HG02610 (cell line): ENCODE measurements around the gene HEPACAM.

ENCODE experiments used
- ATAC-seq: cut with Tn5 transposase; IDR thresholded peaks from one replicate; pipeline ENCODE4 v1.9.1; 2021; ENCODE audit warnings: mild to moderate bottlenecking, moderate library complexity; ENCODE audit not compliant: unreplicated experiment

HEPACAM gene

DNA sequence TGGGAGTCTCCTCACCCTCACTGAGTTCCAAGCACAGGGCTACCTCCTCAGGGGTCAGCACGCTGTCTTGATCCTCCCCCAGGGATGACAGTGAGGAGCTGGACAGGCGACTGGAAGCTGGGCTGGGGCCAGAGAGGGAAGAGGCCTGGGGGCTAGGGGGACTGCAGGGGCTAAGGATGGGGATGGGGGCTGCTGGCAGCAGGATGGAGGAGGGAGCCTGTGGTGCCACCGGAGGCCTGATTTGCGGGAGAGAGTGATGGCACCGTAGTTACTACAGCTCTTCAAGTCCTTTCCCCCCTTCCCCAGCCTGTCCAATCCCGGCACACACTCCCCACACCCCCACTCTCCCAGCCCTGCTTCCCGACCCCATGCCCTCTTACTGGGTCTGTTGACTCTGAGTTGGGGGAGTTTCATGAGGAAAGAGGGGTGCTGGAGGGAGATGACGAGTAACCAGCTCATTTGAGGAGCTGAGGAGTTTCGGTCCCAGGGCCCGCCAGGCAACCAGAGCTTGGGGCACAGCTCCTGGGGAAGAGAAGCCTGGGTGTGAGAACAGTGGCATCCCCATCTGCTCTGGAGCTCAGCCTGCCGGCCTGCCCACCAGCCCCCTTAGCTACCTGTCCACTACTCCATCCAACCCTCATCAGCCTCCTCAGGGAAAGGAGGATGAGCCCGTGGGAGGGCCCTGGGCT lies 48.7 kb downstream of the HEPACAM start:
- ATAC-seq, result no peak

DNA sequence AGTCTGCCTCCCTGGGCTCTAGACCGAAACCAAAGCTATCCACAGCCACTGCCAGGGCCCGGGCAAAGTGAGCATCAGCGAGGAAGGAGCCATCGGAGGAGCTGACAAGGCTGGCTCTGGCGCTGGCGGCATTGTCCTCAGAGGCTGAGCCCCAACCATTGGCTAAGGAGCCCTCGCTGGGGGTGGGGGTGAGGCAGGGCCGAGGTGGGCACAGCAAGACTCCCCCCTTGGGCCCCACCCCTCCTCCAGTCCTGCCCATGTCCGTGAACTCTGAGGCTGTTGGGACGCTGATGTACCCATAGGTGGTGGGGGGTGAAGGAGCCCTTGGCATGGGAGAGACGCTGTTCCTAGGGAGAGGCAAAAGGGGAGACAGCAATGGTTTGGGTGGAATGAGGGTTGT lies 49.4 kb downstream of the HEPACAM start:
- no peak for ATAC-seq

- no peak for ATAC-seq
Observed at GRCh38 chr11:124884869-124885479, 50.9 kb downstream of the HEPACAM start.

DNA sequence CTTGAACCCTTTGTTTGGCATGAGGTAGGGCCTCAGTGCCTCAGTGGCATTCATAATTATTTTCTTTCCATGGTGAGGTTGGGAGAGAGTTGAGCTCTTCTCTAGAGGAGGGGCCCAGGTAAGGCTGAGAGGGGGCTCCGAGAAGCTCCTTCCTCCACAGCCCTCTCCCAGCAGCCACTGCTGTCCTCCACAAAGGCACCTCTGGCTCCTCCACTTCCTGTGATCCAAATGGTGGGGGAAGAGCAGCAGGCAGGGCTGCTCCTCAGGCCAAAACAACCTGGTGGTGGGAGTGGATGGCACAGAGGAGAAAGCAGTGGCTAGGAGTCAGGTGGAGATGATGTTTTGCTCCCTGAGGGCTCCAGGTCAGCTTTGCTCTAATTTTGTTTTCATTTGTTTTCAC lies 51.5 kb downstream of the HEPACAM start:
- no peak for ATAC-seq

DNA sequence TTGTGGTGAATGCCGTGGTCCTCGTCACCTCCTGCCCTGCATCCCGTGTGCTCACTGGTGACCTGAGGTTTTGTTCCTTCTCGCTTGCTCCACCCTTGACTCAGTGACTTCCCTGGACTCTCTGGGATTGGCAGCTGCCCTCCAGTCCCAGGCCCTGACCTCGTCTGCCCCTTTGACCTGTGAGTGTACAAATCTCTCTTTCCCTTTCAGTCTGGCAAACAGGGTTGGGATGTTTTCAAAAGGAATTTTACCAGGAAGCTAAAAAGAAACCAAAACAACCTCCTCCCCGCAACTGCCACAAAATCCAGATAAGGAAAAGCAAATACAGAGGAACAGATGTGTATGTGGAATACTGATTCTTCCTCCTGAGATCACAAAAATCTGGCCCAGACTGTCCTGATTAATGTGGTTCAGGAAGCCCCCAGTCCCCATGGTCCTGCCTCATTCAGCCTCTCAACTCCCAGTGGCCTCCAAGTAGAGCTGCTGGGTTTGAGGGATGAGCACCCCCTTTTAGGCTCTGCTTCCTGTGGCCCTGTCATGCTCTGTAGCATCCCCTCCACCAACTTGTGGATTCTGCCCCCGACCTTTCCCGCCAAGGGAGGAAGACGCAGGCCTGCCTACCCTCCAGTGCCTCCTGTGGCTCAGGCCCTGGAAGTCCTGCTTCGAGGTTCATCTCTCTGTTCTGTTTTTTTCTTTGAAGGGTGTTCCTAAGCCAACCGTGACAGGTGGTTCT lies 53.3 kb downstream of the HEPACAM start:
- no peak for ATAC-seq

- ATAC-seq, result no peak
Observed at GRCh38 chr11:124880958-124881357, 54.9 kb downstream of the HEPACAM start.

- no peak for ATAC-seq
Observed at GRCh38 chr11:124880290-124880611, 55.6 kb downstream of the HEPACAM start.

GRCh38 chr11:124879493-124880289 lies 56.2 kb downstream of the HEPACAM start:
- ATAC-seq, result no peak

GRCh38 chr11:124878759-124879492 lies 56.9 kb downstream of the HEPACAM start:
- no peak for ATAC-seq

GRCh38 chr11:124877910-124878758 lies 57.7 kb downstream of the HEPACAM start:
- no peak for ATAC-seq

GRCh38 chr11:124877631-124877909 lies 58.3 kb downstream of the HEPACAM start:
- no peak for ATAC-seq

- ATAC-seq, result no peak
Observed at GRCh38 chr11:124876818-124877630, 58.8 kb downstream of the HEPACAM start.

DNA sequence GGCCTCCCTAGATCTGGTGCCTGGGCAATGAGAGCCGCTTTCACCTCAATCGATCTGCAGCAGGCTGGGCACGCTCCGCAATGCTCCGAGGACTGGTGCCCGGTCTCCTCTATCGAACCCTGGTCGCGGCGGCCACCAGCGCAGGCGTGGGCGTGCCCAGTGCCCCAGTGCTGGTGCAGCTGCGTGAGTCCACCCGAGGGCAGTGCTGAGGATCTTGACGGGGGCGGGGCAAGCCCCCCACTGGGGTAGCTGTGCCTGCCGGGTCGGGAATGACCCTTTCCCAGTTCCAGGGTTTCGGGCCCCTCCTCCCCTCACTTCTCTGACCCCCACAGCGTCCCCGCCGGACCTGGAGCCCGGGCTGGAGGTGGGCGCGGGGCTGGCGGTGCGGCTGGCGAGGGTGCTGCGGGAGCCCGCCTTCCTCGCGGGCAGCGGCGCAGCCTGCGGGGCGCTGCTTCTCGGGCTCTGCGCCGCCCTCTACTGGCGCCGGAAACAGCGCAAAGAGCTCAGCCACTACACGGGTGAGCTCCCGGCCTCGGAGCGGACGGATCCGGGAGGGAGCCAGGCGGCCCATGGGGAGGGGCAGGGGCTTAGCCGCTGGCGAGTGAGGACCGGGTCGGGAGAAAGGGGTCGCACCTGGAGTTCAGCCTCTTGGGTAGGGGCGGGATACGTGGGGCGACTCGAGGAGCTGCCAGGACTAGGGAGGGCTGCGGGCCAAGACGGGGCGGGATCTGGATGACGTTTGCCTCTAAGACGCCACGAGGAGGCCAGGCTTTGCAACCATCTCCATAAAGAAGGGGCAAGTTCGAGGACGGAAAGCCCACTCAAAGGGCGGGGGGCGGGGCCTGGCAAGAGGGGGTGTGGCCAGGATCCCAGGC lies 59.7 kb downstream of the HEPACAM start:
- peak; percentile 93 for ATAC-seq

GRCh38 chr11:124875401-124875800 lies 60.4 kb downstream of the HEPACAM start:
- ATAC-seq, result no peak

GRCh38 chr11:124874571-124875255 lies 61.1 kb downstream of the HEPACAM start:
- ATAC-seq, result no peak

- ATAC-seq, result no peak
Observed at GRCh38 chr11:124873951-124874350, 61.9 kb downstream of the HEPACAM start.

DNA sequence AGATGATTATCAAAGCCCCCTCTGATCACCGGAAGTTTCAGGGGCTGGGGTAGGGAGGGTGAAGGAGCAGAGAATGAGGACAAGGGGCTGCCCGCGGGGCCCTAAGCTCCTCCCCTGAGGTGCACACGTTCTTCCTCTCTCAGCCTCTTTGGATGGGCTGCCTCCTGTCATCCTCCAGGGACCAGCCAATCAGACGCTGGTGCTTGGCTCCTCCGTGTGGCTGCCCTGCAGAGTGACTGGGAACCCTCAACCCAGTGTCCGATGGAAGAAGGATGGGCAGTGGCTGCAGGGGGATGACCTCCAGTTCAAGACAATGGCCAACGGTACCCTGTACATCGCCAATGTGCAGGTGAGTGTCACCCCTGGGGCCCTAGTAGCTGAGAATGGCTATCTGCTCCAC lies 63.1 kb downstream of the HEPACAM start:
- ATAC-seq, result no peak

DNA sequence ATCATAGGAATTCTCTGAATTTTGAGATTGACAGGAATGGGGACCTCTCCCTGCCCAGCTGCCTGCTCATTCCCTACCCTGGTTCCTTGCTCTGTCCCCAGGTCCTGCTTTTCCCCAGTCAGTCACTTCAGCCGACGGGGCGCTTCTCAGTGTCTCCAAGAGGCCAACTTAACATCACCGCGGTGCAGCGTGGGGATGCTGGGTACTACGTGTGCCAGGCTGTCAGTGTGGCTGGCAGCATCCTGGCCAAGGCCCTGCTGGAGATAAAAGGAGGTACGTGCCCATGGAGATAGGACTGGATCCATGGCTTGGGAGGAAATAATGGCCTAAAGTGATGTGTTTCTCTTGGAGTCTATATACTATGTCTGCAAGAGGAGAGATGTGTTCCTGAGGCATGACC lies 63.6 kb downstream of the HEPACAM start:
- no peak for ATAC-seq
